Fibroblast of skin of back (primary cell): ENCODE results near the gene SUMF2. TPM values are rescaled to one million over a fixed set of nuclear protein-coding genes. Genes with fewer than 3 reads are reported as not detected.
"Not testable (repeated sequence)": the region's sequence is repeated elsewhere in the genome, so short reads cannot be mapped to it uniquely, and the experiment has no call there.

ENCODE experiments used
- DNase-seq: peaks from one replicate; pipeline ENCODE4 v3.0.0-alpha.2; 2013
- polyA plus RNA-seq, 2 experiments: library from polyadenylated mRNA; unstranded; fragments of 120-200 nt; gene quantifications; one replicate each; pipeline ENCODE4 v1.2.1, GENCODE V29; 2013; ENCODE audit not compliant: insufficient read length in 2 of 2

The SUMF2 gene
- 98.5 TPM for polyA plus RNA-seq (2013, experiment 1 of 2; ENCODE audit: insufficient read length)
- polyA plus RNA-seq (2013, experiment 2 of 2; ENCODE audit: insufficient read length): 92.5 TPM

- peak; percentile 85 for DNase-seq
These were observed at the start of gene SUMF2 for GRCh38 chr7:56063882-56064625. Gene SUMF2, plus strand, starts transcription at chr7:56064286. Its CDS starts 26 bp downstream, at chr7:56064312.

- not testable (repeated sequence) for DNase-seq
These were observed 47.1 kb upstream of the SUMF2 start for GRCh38 chr7:56017015-56017414.

GRCh38 chr7:56019501-56019900 lies 44.6 kb upstream of the SUMF2 start:
- no peak for DNase-seq

- no peak for DNase-seq
These were observed 40.6 kb upstream of the SUMF2 start for GRCh38 chr7:56023500-56023899.

- DNase-seq: no peak
These were observed 37.5 kb upstream of the SUMF2 start for GRCh38 chr7:56026538-56026937.

GRCh38 chr7:56028942-56029630 lies 35.0 kb upstream of the SUMF2 start:
- peak; percentile 40 for DNase-seq

GRCh38 chr7:56030340-56030739 lies 33.7 kb upstream of the SUMF2 start:
- DNase-seq: no peak

GRCh38 chr7:56031556-56031955 lies 32.5 kb upstream of the SUMF2 start:
- DNase-seq: not testable (repeated sequence)

GRCh38 chr7:56032578-56032977 lies 31.5 kb upstream of the SUMF2 start:
- not testable (repeated sequence) for DNase-seq

- peak; percentile 64 for DNase-seq
These were observed 30.2 kb upstream of the SUMF2 start for GRCh38 chr7:56033671-56034432.

GRCh38 chr7:56040730-56041129 lies 23.4 kb upstream of the SUMF2 start:
- DNase-seq: no peak

GRCh38 chr7:56045758-56046157 lies 18.3 kb upstream of the SUMF2 start:
- not testable (repeated sequence) for DNase-seq

- peak; percentile 83 for DNase-seq
These were observed 17.2 kb upstream of the SUMF2 start for GRCh38 chr7:56046721-56047445.

GRCh38 chr7:56047446-56048116 lies 16.5 kb upstream of the SUMF2 start:
- not testable (repeated sequence) for DNase-seq

- no peak for DNase-seq
These were observed 15.8 kb upstream of the SUMF2 start for GRCh38 chr7:56048245-56048644.

GRCh38 chr7:56048763-56049162 lies 15.3 kb upstream of the SUMF2 start:
- DNase-seq: not testable (repeated sequence)

GRCh38 chr7:56051053-56051338 lies 13.1 kb upstream of the SUMF2 start:
- no peak for DNase-seq

GRCh38 chr7:56051339-56052191 lies 12.5 kb upstream of the SUMF2 start, which contains the start of the genes CCT6A and PSPH:
Gene CCT6A, plus strand, starts transcription at chr7:56051765. Its CDS starts 84 bp downstream, at chr7:56051849.
Gene PSPH, minus strand, starts transcription at chr7:56051444. Its CDS starts 30,232 bp downstream, at chr7:56021212.
- peak; percentile 99 for DNase-seq

GRCh38 chr7:56053379-56053778 lies 10.7 kb upstream of the SUMF2 start:
- no peak for DNase-seq

- no peak for DNase-seq
These were observed 10.1 kb upstream of the SUMF2 start for GRCh38 chr7:56053993-56054392.

- peak; percentile 57 for DNase-seq
These were observed 1.7 kb upstream of the SUMF2 start for GRCh38 chr7:56062382-56062781.
